Measurements from ENCODE around the gene KCMF1. TPM values are rescaled to one million over a fixed set of nuclear protein-coding genes. Genes with fewer than 3 reads are reported as not detected.
A peak's percentile ranks its signal among the peaks of the same experiment; 100 is the strongest.

KCMF1 gene
- total and polyA plus RNA-seq, 10 of the 15 experiments (the other 5 are each of a cell fraction or from before 2014, with no cell fraction given): 8.4 to 124 (median 43.0) TPM

GRCh38 chr2:84972207-84972783, 1.3 kb downstream of the KCMF1 start:
- TF ChIP-seq POLR2AphosphoS5 (IDR thresholded peaks at IDR 0.05; ENCODE audit: low read length) (peak; percentile 65; the same call in 1 of the 2 replicates), MLLT1 (IDR thresholded peaks at IDR 0.05) (0 out of 2 replicates have a peak, but pooled peaks have one; percentile 47), ASH2L (IDR thresholded peaks at IDR 0.05; ENCODE audit: borderline replicate concordance, low read depth) (no peak)
- FAIRE-seq (no peak), ATAC-seq (peak; percentile 2), DNase-seq (ENCODE audit: low read depth, low spot score) (no peak)
- in situ Hi-C loops (cut with MboI): no loop called here
- intact Hi-C loops (cut with micrococcal nuclease; ENCODE audit: unreplicated experiment): loop anchor here (5.0 kb wide), 1 partner anchor 40 kb away; no protein-coding TSS in a partner anchor
- CTCF ChIA-PET: interaction anchor here (1.0 to 3.0 kb wide), 5 partner anchors 26 to 66 kb away, joined by 3 to 13 read pairs (median 4); no protein-coding TSS in a partner anchor
- Histone ChIP-seq H3K27ac (ENCODE audit: control insufficient read depth, insufficient read depth) (peak overlapping the region; percentile 90), H3K9ac (ENCODE audit: control insufficient read depth, insufficient read depth, low read length) (peak overlapping the region; percentile 99), H3K4me1 (ENCODE audit: control insufficient read depth, insufficient read depth, low read length) (no peaks in the 10 kb centered on the region), H3K4me3 (peak overlapping the region; percentile 82), H2AFZ (ENCODE audit: control insufficient read depth, low read depth, low read length) (no peak overlapping the region), H3K9me3 (replicated peaks; ENCODE audit: control insufficient read depth, insufficient read depth, low read length) (no peaks in the 10 kb centered on the region), H3K27me3 (replicated peaks in 1 of 2; ENCODE audit: control insufficient read depth in 2 of 2, insufficient read depth in 2 of 2, low read length in 1 of 2) (no peaks in the 10 kb centered on the region), H4K20me1 (ENCODE audit: control insufficient read depth, insufficient read depth) (no peaks in the 10 kb centered on the region; the same call in 1 of the 2 replicates), H3K36me3 (ENCODE audit: control insufficient read depth in 2 of 2, insufficient read depth in 2 of 2, low read length in 1 of 2) (peaks cover 0 to 11% of the 10 kb centered on the region in 2 experiments; a peak in 2 of 4 replicates), H3K79me2 (ENCODE audit: control insufficient read depth, insufficient read depth, low read length) (peaks cover 93% of the 10 kb centered on the region), H3K4me2 (ENCODE audit: control insufficient read depth, insufficient read depth) (peak overlapping the region; percentile 91)
- no TSS peak for BruUV-seq (replicated peaks)
- POLR2A ChIA-PET: interaction anchor here (0.6 to 16.1 kb wide), 3 partner anchors 13 to 93 kb away, joined by 3 to 265 read pairs (median 3); no protein-coding TSS in a partner anchor
- SMC1A ChIA-PET (ENCODE audit: uncharacterized antibody, unreplicated experiment): interaction anchor here (0.7 to 21.0 kb wide), 4 partner anchors 34 to 66 kb away, joined by 3 to 378 read pairs (median 4); no protein-coding TSS in a partner anchor
- WGBS (ENCODE audit: insufficient coverage, insufficient replicate concordance, low lambda C conversion rate, missing lambda C conversion rate): under 1% methylated on average over 11 of the region's 11 CpGs
- RAD21 ChIA-PET (ENCODE audit: unreplicated experiment): interaction anchor here (1.5 to 13.7 kb wide), 3 partner anchors 30 to 47 kb away, joined by 5 to 300 read pairs (median 65); no protein-coding TSS in a partner anchor
